Right lobe of liver (tissue), 6 donors: ENCODE results near the gene ILDR2. TPM values are rescaled to one million over a fixed set of nuclear protein-coding genes. Genes with fewer than 3 reads are reported as not detected.

Source experiments
- ATAC-seq, 4 donors: fragments of 200-7000 bp; cut with Tn5 transposase; one replicate each; pipeline ENCODE4 v1.9.1; 2020; ENCODE audit warnings: mild to moderate bottlenecking in 4 of 4, moderate library complexity in 4 of 4
- DNase-seq, 3 donors: peaks; one replicate each; pipeline ENCODE4 v3.0.0-alpha.2; 2020
- H3K27ac ChIP-seq, 3 donors: fragments of 200-600 bp; one replicate each; pipeline ENCODE4 v1.8.0; 2022
- H3K27me3 ChIP-seq, 2 donors: fragments of 200-600 bp; one replicate each; pipeline ENCODE4 v1.8.0; 2022
- H3K36me3 ChIP-seq, 4 donors: fragments of 200-600 bp; sonication (generic) in 1 of 4; one replicate each; pipeline versions ENCODE4 v1.5.1 to v1.8.0; 2017 to 2022; ENCODE audit warnings: control low read depth in 1 of 4
- H3K4me1 ChIP-seq, 4 donors: fragments of 200-600 bp; sonication (generic) in 1 of 4; one replicate each; pipeline versions ENCODE4 v1.5.1 to v1.8.0; 2017 to 2022; ENCODE audit warnings: control low read depth in 1 of 4
- H3K4me3 ChIP-seq, 3 donors: fragments of 200-600 bp; one replicate each; pipeline ENCODE4 v1.8.0; 2022
- H3K9me3 ChIP-seq, 4 donors: fragments of 200-600 bp; sonication (generic) in 1 of 4; one replicate each; pipeline versions ENCODE4 v1.5.1 to v1.8.0; 2017 to 2022; ENCODE audit warnings: control low read depth in 1 of 4
- CTCF ChIP-seq, 4 donors: fragments of 200-600 bp in 3 of 4; fragments of 450-650 bp in 1 of 4; IDR thresholded peaks; one replicate each; pipeline versions ENCODE4 v1.5.1 to v1.8.0; 2016 to 2022; ENCODE audit warnings: antibody characterized with exemption in 4 of 4, mild to moderate bottlenecking in 2 of 4
- POLR2A ChIP-seq: fragments of 450-650 bp; IDR thresholded peaks from one replicate; pipeline ENCODE4 v1.6.1; 2017; ENCODE audit warnings: antibody characterized with exemption, mild to moderate bottlenecking
- WGBS: methylation state at CpG from one replicate; pipeline ENCODE4 v1.1.6; 2018; ENCODE audit warnings: low coverage, low lambda C conversion rate; ENCODE audit not compliant: insufficient coverage; ENCODE audit errors: missing lambda C conversion rate; 5-methylcytosine and 5-hydroxymethylcytosine counted together
- intact Hi-C, 2 donors: fragments of 100-400 bp; cut with DNase I; formaldehyde crosslinking; loops; one replicate each; pipeline versions ENCODE4 v1.11.2 to v1.14.1; 2022
- total RNA-seq, 6 experiments: library from RNA; depleted of rRNA in 2 of 6; stranded (reverse); fragments of >200 nt in 2 of 6; fragmentation: NEBNext Ultra II Directional in 3 of 6; extraction: Animal tissue kit (Norgen Biotek cat#: 25700) in 3 of 6; gene quantifications; one replicate each; pipeline versions ENCODE4 v1.1.0 to v1.2.4, GENCODE V29; 2016 to 2023
- donor health status: DM: no; HTN: yes; CAD: no.
- donor health status: DM: no; HTN: no; CAD: no.
- donor health status: DM: no; HTN: no; CAD: no.
- donor health status: DM: no; HTN: yes; CAD: no.
- donor health status: DM: no; HTN: yes; CAD: no.

ILDR2 gene
- total RNA-seq, 6 experiments from 2014 or later = 1.4 to 3.7 (median 2.2) TPM

GRCh38 chr1:166977951-166978350, 2.6 kb upstream of the ILDR2 start:
- H3K27me3 ChIP-seq = no peaks in the 10 kb centered on the region
- H3K36me3 ChIP-seq = no peaks in the 10 kb centered on the region
- ATAC-seq (no peak), DNase-seq (no peak)
- no peak overlapping the region for H3K27ac ChIP-seq
- TF ChIP-seq POLR2A = no peak
- no peak for TF ChIP-seq CTCF (IDR thresholded peaks at IDR 0.05)
- H3K4me1 ChIP-seq = peaks cover 0 to 7% (median 0%) of the 10 kb centered on the region in 4 donors
- 71% methylated on average over 2 of the region's 2 CpGs for WGBS
- H3K9me3 ChIP-seq = no peaks in the 10 kb centered on the region
- no peak overlapping the region for H3K4me3 ChIP-seq
- intact Hi-C loops = loop anchor here (10.0 kb wide), 1 partner anchor 77 kb away; no protein-coding TSS in a partner anchor

GRCh38 chr1:166974647-166975345, 544 bp downstream of the ILDR2 start:
- no peak for TF ChIP-seq POLR2A
- no peak for TF ChIP-seq CTCF (IDR thresholded peaks at IDR 0.05)
- no peaks in the 10 kb centered on the region for H3K36me3 ChIP-seq
- H3K27me3 ChIP-seq = no peaks in the 10 kb centered on the region
- intact Hi-C loops = loop anchor here (10.0 kb wide), 1 partner anchor 80 kb away; no protein-coding TSS in a partner anchor
- H3K4me1 ChIP-seq = no peaks in the 10 kb centered on the region
- DNase-seq = no peak
- H3K4me3 ChIP-seq = peak overlapping the region; percentile 25 to 81 (median 37)
- no peak for ATAC-seq
- 2% methylated on average over 16 of the region's 17 CpGs for WGBS
- H3K27ac ChIP-seq = no peak overlapping the region
- H3K9me3 ChIP-seq = no peaks in the 10 kb centered on the region

GRCh38 chr1:166972826-166973225, 2.5 kb downstream of the ILDR2 start:
- H3K4me1 ChIP-seq = no peaks in the 10 kb centered on the region
- intact Hi-C loops = loop anchor here (10.0 kb wide), 1 partner anchor 82 kb away; no protein-coding TSS in a partner anchor
- no peaks in the 10 kb centered on the region for H3K27me3 ChIP-seq
- H3K4me3 ChIP-seq = no peak overlapping the region
- ATAC-seq = no peak
- TF ChIP-seq CTCF (IDR thresholded peaks at IDR 0.05) (no peak), POLR2A (no peak)
- no peaks in the 10 kb centered on the region for H3K9me3 ChIP-seq
- DNase-seq = no peak
- no peak overlapping the region for H3K27ac ChIP-seq
- H3K36me3 ChIP-seq = no peaks in the 10 kb centered on the region
- 26% methylated on average over 2 of the region's 2 CpGs for WGBS

- Histone ChIP-seq H3K27ac (no peak overlapping the region), H3K4me1 (no peaks in the 10 kb centered on the region), H3K27me3 (no peaks in the 10 kb centered on the region), H3K36me3 (no peaks in the 10 kb centered on the region), H3K9me3 (no peaks in the 10 kb centered on the region), H3K4me3 (no peak overlapping the region)
- DNase-seq (no peak), ATAC-seq (no peak)
- TF ChIP-seq CTCF (IDR thresholded peaks at IDR 0.05) (no peak), POLR2A (no peak)
- intact Hi-C loops = loop anchor here (10.0 kb wide), 1 partner anchor 83 kb away; no protein-coding TSS in a partner anchor
- 38% methylated on average over 3 of the region's 3 CpGs for WGBS
These were observed 3.1 kb downstream of the ILDR2 start for GRCh38 chr1:166972193-166972592.
